HG03521 (cell line): ENCODE data around the gene LAMA1.

Experiments used
- ATAC-seq: cut with Tn5 transposase; IDR thresholded peaks from one replicate; pipeline ENCODE4 v1.9.1; 2021; ENCODE audit warnings: mild to moderate bottlenecking, moderate library complexity; ENCODE audit not compliant: unreplicated experiment

The LAMA1 gene

DNA sequence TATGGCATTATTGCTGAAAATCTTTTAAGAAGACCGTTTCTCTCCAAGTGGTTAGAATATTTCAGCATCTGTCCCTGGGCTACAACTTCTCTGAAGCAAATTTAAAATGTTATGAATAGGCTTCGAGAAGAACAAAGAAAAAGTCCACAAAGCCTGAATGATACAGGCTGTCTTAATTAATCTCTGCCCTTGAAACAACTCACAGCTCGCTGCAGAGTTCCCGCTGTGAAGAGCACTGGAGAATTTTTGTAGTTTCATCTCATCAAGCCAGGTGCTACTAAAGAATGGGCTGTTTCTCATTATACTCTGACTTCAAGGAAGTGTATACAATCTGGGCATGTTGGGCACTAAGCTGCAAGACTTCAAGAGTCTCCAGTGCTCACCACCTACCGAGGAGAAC is 67.6 kb downstream of the LAMA1 start:
- ATAC-seq, result no peak

DNA sequence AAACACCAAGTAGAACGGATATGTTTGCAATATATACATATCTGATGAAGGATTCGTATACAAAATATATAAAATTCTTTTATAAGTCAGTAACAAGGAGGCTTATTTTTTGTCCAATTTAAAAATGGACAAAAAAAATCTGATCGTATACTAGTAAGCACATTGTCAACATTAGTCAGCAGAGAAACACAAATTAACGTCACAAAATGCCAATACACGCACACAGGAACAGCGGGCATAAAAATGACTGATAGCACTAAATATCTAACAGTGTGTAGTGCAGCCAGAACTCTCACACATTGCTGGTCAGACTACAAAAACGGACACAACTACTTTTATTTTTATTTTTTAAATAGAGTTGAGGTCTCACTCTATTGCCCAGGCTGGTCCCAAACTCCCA is 69.5 kb downstream of the LAMA1 start:
- ATAC-seq, result no peak

- ATAC-seq, result no peak
These were observed 70.3 kb downstream of the LAMA1 start for GRCh38 chr18:7047336-7047735.

- ATAC-seq, result no peak
These were observed 79.2 kb downstream of the LAMA1 start for GRCh38 chr18:7038330-7038851.

GRCh38 chr18:7037470-7037869 is 80.1 kb downstream of the LAMA1 start:
- ATAC-seq, result no peak

DNA sequence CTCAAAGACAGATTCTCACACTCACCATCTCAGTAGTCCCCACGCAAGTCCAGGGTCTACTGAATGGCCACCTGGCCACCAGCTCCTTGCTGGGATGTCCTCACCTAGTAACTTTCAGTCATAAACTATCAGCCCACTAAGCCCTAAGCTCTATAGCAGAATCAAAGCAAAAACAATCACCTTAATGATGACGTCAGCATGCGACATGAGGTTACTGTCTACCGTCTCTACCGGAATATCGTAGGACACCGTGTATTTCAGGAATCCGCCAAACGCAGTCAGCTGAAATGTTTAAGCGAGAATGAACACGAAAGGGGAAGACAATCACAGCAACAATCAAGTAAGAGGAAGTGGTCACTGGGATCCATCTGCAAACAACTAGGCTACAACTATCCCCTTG is 81.8 kb downstream of the LAMA1 start:
- no peak for ATAC-seq

DNA sequence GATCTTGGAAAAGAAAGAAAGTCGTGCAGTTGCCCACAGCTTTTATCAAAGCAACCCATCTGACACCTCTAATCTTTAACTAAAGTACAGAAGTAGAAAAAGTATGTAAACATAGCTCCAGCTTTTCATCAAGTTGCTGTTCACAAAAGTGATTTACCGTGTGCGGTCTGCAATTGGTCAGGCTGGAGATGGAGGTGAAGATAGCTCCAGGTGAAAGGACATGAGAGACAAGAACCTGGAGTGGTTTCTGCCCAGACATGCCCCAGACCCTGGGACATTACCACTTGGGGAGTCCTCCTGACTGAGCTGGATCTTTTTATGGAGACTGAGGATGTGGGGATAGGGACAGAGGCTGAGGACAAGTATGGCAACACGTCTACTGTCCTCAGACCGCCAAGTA is 82.7 kb downstream of the LAMA1 start:
- ATAC-seq, result no peak

- ATAC-seq, result no peak
These were observed 85.1 kb downstream of the LAMA1 start for GRCh38 chr18:7032537-7032936.

- no peak for ATAC-seq
These were observed 89.0 kb downstream of the LAMA1 start for GRCh38 chr18:7028625-7029024.

DNA sequence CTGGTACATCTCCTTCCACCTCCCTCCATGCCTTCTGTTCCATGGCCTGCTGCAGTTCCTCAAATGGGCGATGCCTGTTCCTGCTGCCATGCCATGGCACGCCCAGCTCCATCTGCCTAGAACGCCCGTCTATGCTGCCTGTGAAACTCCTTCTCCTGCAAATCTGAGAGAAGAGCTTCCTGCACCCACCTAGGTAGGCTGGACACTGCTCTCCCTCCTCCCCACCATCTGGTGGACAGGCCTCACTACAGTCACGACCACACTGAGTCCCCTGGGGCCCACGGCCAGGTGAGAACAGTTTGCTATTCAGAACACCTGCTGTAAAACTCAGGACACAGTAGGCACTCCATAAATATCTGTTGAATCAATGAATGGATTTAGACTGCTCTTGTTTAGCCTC is 92.4 kb downstream of the LAMA1 start:
- ATAC-seq, result no peak

- ATAC-seq, result no peak
These were observed 94.0 kb downstream of the LAMA1 start for GRCh38 chr18:7023581-7023980.

GRCh38 chr18:7023063-7023580 is 94.5 kb downstream of the LAMA1 start:
- ATAC-seq, result no peak

GRCh38 chr18:7021994-7022840 is 95.4 kb downstream of the LAMA1 start:
- no peak for ATAC-seq

DNA sequence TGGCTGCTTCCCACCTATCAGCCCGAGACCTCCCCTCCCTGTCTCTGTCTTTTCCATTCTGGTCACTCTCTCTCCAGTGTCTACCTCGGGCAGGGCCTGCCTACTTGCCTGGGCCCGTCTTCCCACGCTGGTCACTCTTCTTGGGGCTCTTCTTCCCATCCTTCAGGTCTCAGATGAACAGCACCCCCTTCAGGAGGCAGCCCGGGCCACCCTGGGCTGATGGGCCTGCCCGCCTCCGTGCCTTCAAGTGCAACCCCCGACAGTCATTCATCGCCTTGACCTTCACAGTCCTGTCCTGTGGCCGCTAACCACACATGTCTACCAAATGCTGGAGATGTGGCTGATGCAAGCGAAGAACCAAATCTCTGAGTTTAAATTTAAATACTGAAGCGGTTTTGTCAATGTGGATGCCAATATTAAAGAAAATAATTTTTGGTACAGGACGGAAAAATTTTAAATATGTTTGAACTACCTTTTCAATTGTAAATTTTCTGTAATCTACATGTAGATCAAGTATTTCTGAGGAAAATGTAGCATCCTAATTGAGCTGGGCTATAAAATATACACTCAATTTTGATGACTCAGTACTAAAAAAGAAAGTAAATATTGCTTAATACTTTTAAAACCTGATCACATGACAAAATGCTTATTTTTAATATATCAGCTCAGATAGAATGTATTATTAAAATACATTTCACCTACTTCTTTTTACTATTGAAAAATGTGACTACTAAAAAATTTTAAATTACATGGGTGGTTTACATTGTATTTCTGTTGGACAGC is 96.4 kb downstream of the LAMA1 start:
- no peak for ATAC-seq

DNA sequence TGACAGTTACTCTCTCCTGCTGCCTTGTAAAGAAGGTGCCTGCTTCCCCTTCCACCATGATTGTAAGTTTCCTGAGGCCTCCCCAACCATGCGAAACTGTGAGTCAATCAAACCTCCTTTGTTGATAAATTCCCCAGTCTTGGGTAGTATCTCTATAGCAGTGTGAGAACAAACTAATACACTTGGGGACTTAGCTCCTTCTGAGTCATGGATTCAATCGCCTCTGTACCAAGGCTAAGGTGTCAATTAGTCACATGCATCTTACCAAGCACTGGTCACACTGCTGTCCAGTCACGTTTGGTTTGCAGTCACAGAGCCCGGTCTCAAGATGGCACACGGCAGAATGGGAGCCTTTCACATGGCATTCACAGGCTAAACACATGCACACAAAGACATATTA is 100.6 kb downstream of the LAMA1 start:
- ATAC-seq, result no peak

DNA sequence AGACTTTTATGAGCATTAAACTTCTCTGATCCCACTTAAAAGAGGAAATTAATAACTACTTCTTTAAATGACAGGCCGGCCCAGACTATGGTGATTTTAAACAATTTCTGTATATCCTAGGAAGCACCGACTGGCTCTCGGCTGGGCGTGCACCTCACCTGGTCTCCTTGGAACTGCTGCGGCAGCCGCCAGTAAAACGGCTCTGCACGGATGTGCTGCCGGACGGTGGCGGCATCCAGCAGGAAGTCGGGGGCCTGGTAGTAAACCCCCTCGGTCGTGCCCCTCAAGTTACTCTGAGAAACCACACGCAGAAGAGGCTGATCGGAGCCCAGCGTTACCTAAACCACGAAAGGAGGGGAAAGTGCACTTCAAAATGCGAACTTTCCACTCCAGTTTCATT is 106.5 kb downstream of the LAMA1 start:
- no peak for ATAC-seq

GRCh38 chr18:7004009-7004408 is 113.6 kb downstream of the LAMA1 start:
- no peak for ATAC-seq

DNA sequence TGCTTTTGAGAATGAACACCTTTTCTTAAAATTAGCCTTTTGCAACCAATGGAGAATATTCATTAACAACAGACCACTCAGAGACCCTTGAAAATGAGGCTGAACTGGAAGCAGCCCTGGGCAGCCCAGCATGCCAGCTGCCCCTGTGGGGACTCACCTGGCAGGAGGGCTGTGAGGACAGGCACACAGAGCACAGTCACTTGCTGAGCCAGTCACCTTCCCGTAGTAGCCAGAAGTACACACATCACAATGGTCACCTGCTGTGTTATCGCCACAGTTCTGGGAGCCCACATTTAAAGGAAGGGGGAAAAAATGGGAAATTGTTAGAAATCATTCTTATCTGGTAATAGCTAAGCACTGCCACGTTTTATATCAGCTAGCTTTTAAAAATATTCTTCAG is 115.5 kb downstream of the LAMA1 start:
- no peak for ATAC-seq

DNA sequence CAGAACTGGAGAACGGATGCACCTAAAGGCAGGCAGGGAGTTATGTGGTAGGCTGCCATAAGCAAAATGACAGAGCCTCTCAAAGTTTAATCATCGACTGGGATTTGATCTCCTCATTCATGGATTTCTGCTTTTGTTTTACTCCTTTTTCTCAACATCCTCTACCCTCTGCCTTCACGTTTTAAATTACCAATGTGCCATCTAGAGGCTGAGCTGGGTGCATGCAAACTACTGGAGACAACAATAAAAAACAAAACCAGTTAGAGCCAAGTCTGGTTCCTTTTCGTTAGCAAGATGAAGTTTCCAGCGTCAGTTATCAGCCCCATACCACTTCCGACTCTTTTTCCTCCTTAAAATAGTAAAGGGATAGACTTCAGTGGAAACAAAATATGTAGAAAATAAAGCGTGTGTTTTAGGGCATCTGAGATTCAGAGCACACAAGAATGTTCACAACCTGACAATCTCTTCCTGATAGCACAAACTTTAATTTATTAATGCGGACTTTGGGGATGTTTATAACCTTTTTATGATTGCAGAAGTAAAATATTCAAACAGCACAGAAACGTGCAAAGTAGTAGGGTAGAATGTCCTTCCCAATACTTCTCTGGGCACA is 117.0 kb downstream of the LAMA1 start:
- no peak for ATAC-seq

- ATAC-seq, result no peak
These were observed 119.8 kb downstream of the LAMA1 start for GRCh38 chr18:6997808-6998207.

DNA sequence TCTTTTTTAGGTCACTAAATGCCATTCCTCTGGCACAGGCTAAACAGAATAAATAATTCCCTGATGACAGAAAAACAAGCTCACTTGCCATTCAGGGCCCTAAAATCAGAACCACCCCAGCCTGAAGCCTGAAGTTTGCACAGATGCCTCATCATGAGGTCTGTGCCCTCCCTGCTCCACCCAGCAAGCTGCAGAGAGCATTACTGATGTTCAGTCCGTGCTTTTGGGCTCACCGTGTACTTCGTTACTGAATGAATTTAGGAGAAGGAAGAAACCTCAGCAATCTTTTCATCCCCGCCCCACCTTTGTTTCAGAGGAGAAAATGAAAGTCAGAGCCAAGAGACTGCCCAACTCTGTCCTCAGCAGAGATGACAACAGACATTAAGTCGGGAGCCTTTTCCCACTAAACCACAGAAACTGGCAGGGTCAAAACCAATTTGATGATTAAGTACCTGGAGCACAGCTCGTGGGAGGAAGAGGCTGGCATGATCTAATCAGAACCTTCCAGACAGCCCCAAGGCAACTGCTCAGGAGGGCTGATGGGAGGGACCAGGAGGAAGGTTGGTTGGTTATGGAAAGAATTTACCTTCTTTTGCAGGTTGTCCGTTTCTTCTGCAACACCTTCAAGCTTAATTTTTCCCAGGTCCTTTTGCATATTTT is 122.7 kb downstream of the LAMA1 start:
- ATAC-seq, result no peak
